Activated CD4-positive, CD25-positive, alpha-beta regulatory T cell treated with anti-CD3 and anti-CD28 coated beads, Interleukin-2, amount 50 U/mL, for 16 hours (primary cell): Measurements from ENCODE around the gene ATP8B2.
"Not testable (repeated sequence)": the region's sequence is repeated elsewhere in the genome, so short reads cannot be mapped to it uniquely, and the experiment has no call there.

Source experiments
- DNase-seq: peaks from one replicate; pipeline ENCODE4 v3.0.0-alpha.2; 2020; ENCODE audit warnings: low read depth, low spot score

ATP8B2 gene

GRCh38 chr1:154344977-154345837 is 19.9 kb downstream of the ATP8B2 start:
- DNase-seq = peak; percentile 56

- no peak for DNase-seq
Observed at GRCh38 chr1:154346276-154346917, 21.1 kb downstream of the ATP8B2 start.

- no peak for DNase-seq
Observed at GRCh38 chr1:154347961-154348360, 22.6 kb downstream of the ATP8B2 start.

GRCh38 chr1:154348429-154349076 is 23.2 kb downstream of the ATP8B2 start:
- DNase-seq = no peak

- DNase-seq = no peak
Observed at GRCh38 chr1:154349121-154349520, 23.8 kb downstream of the ATP8B2 start.

GRCh38 chr1:154350383-154350782 is 25.1 kb downstream of the ATP8B2 start:
- DNase-seq = no peak

- DNase-seq = no peak
Observed at GRCh38 chr1:154351363-154352068, 26.2 kb downstream of the ATP8B2 start.

- DNase-seq = no peak
Observed at GRCh38 chr1:154352245-154352580, 26.9 kb downstream of the ATP8B2 start.

- DNase-seq = no peak
Observed at GRCh38 chr1:154352581-154353459, 27.5 kb downstream of the ATP8B2 start.

- no peak for DNase-seq
Observed at GRCh38 chr1:154353460-154353904, 28.2 kb downstream of the ATP8B2 start.

- no peak for DNase-seq
Observed at GRCh38 chr1:154353966-154354365, 28.6 kb downstream of the ATP8B2 start.

GRCh38 chr1:154358519-154358918 is 33.2 kb downstream of the ATP8B2 start:
- no peak for DNase-seq

- DNase-seq = no peak
Observed at GRCh38 chr1:154360288-154360687, 35.0 kb downstream of the ATP8B2 start.

GRCh38 chr1:154360881-154361280 is 35.6 kb downstream of the ATP8B2 start:
- not testable (repeated sequence) for DNase-seq

- no peak for DNase-seq
Observed at GRCh38 chr1:154361357-154361756, 36.0 kb downstream of the ATP8B2 start.

- no peak for DNase-seq
Observed at GRCh38 chr1:154371436-154371835, 46.1 kb downstream of the ATP8B2 start.

GRCh38 chr1:154373777-154374357 is 48.5 kb downstream of the ATP8B2 start:
- not testable (repeated sequence) for DNase-seq

GRCh38 chr1:154379301-154379700 is 54.0 kb downstream of the ATP8B2 start:
- no peak for DNase-seq

- no peak for DNase-seq
Observed at GRCh38 chr1:154384650-154385489, 59.5 kb downstream of the ATP8B2 start.
